GM21717 (cell line): ENCODE data around the gene CACNA2D1.
"Not testable (repeated sequence)": the region's sequence is repeated elsewhere in the genome, so short reads cannot be mapped to it uniquely, and the experiment has no call there.

Experiments used
- ATAC-seq: cut with Tn5 transposase; IDR thresholded peaks from one replicate; pipeline ENCODE4 v1.9.1; 2021; ENCODE audit warnings: mild to moderate bottlenecking, moderate library complexity; ENCODE audit not compliant: unreplicated experiment

CACNA2D1 gene

GRCh38 chr7:82434275-82435022 is 9.1 kb downstream of the CACNA2D1 start:
- no peak for ATAC-seq

- ATAC-seq, result no peak
These were observed 10.1 kb downstream of the CACNA2D1 start for GRCh38 chr7:82433507-82433906.

GRCh38 chr7:82432743-82433142 is 10.8 kb downstream of the CACNA2D1 start:
- not testable (repeated sequence) for ATAC-seq

- no peak for ATAC-seq
These were observed 12.8 kb downstream of the CACNA2D1 start for GRCh38 chr7:82430500-82431465.

- ATAC-seq, result no peak
These were observed 14.2 kb downstream of the CACNA2D1 start for GRCh38 chr7:82429408-82429807.

- no peak for ATAC-seq
These were observed 15.2 kb downstream of the CACNA2D1 start for GRCh38 chr7:82428186-82428961.

- no peak for ATAC-seq
These were observed 20.1 kb downstream of the CACNA2D1 start for GRCh38 chr7:82423446-82423845.

- ATAC-seq, result no peak
These were observed 24.4 kb downstream of the CACNA2D1 start for GRCh38 chr7:82419200-82419599.

GRCh38 chr7:82417898-82418297 is 25.7 kb downstream of the CACNA2D1 start:
- ATAC-seq, result no peak

GRCh38 chr7:82416402-82416801 is 27.2 kb downstream of the CACNA2D1 start:
- ATAC-seq, result no peak

- ATAC-seq, result no peak
These were observed 29.2 kb downstream of the CACNA2D1 start for GRCh38 chr7:82414389-82414788.

GRCh38 chr7:82413237-82413636 is 30.3 kb downstream of the CACNA2D1 start:
- no peak for ATAC-seq

GRCh38 chr7:82411732-82412131 is 31.8 kb downstream of the CACNA2D1 start:
- no peak for ATAC-seq

GRCh38 chr7:82410461-82410860 is 33.1 kb downstream of the CACNA2D1 start:
- no peak for ATAC-seq

- no peak for ATAC-seq
These were observed 36.6 kb downstream of the CACNA2D1 start for GRCh38 chr7:82406937-82407336.

- no peak for ATAC-seq
These were observed 38.3 kb downstream of the CACNA2D1 start for GRCh38 chr7:82405301-82405700.

- ATAC-seq, result no peak
These were observed 38.9 kb downstream of the CACNA2D1 start for GRCh38 chr7:82404652-82405051.

- ATAC-seq, result no peak
These were observed 39.5 kb downstream of the CACNA2D1 start for GRCh38 chr7:82404094-82404493.

GRCh38 chr7:82397879-82398524 is 45.6 kb downstream of the CACNA2D1 start:
- ATAC-seq, result no peak

- ATAC-seq, result no peak
These were observed 47.2 kb downstream of the CACNA2D1 start for GRCh38 chr7:82396343-82396742.

GRCh38 chr7:82395147-82395546 is 48.4 kb downstream of the CACNA2D1 start:
- ATAC-seq, result no peak
